Heart left ventricle (tissue), 13 donors: Measurements from ENCODE around the gene UBTD1.

ENCODE experiments used
- CTCF ChIP-seq, 12 donors: fragments of 200-600 bp; sonication (generic) in 4 of 12; IDR thresholded peaks; one replicate each; pipeline versions ENCODE4 v1.5.0 to v1.8.0; 2018 to 2022; ENCODE audit warnings: antibody characterized with exemption in 12 of 12, mild to moderate bottlenecking in 5 of 12
- POLR2A ChIP-seq, 2 donors: fragments of 450-650 bp; IDR thresholded peaks; one replicate each; pipeline ENCODE4 v1.6.1; 2017; ENCODE audit warnings: antibody characterized with exemption in 2 of 2, mild to moderate bottlenecking in 2 of 2, moderate library complexity in 2 of 2
- donor health status: ischemic (EF 13 %, LVEDD 7.1; RV severe dilation, severe dysfunction).
- donor health status: DM: no; HTN: yes; CAD: no.
- donor health status: DM: no; HTN: no; CAD: no.
- donor health status: ischemic (EF 25% LVEDD 6.9; RV normal size, moderate dysfunction).
- donor health status: ischemic (EF 25% LVEDD 5.7; RV mildly dilated, moderate dysfunction).
- donor health status: ischemic (EF 35%, LVEDD 5.7; RV mildly dilated, moderate dysfunction).
- donor health status: nonischemic (EF 11% LVEDD 7.7; RV severe dilation, severe dysfunction).
- donor health status: DM: yes; HTN: yes; CAD: no.
- donor health status: PGD.
- donor health status: ischemic (EF 29% LVEDD 5.4; RV normal size, mild dysfunction).
- donor health status: nonischemic (EF 23%, LVEDD 6.1; RV moderate dilation, normal function).

GRCh38 chr10:97570789-97571471 is 72.2 kb downstream of the UBTD1 start:
- TF ChIP-seq CTCF (IDR thresholded peaks at IDR 0.05) (no peak), POLR2A (IDR thresholded peaks at IDR 0.05) (no peak)
